Activated T-helper 1 cell treated with Interleukin-2 at 50 U/mL for 16 hours (primary cell): ENCODE data around the gene PALLD.

Source experiments
- DNase-seq: peaks from one replicate; pipeline ENCODE4 v3.0.0-alpha.2; 2020; ENCODE audit warnings: low read depth

PALLD gene

GRCh38 chr4:168852933-168853713, 356.3 kb downstream of the PALLD start:
- DNase-seq: no peak

- DNase-seq: no peak
Measured at GRCh38 chr4:168853770-168854169, 356.9 kb downstream of the PALLD start.

GRCh38 chr4:168854350-168854921, 357.6 kb downstream of the PALLD start:
- DNase-seq: no peak

- DNase-seq: no peak
Measured at GRCh38 chr4:168856312-168856711, 359.5 kb downstream of the PALLD start.

GRCh38 chr4:168857009-168857408, 360.2 kb downstream of the PALLD start:
- DNase-seq: no peak

- DNase-seq: no peak
Measured at GRCh38 chr4:168857546-168858314, 360.9 kb downstream of the PALLD start.

- no peak for DNase-seq
Measured at GRCh38 chr4:168859100-168859499, 362.2 kb downstream of the PALLD start.

GRCh38 chr4:168859888-168860694, 363.2 kb downstream of the PALLD start:
- no peak for DNase-seq

- DNase-seq: no peak
Measured at GRCh38 chr4:168860827-168861226, 364.0 kb downstream of the PALLD start.

- DNase-seq: no peak
Measured at GRCh38 chr4:168863719-168864647, 367.1 kb downstream of the PALLD start.

GRCh38 chr4:168864821-168865541, 368.1 kb downstream of the PALLD start:
- DNase-seq: no peak

- no peak for DNase-seq
Measured at GRCh38 chr4:168865854-168866253, 369.0 kb downstream of the PALLD start.

- DNase-seq: no peak
Measured at GRCh38 chr4:168866635-168867034, 369.8 kb downstream of the PALLD start.

- DNase-seq: no peak
Measured at GRCh38 chr4:168867128-168867527, 370.3 kb downstream of the PALLD start.

- DNase-seq: no peak
Measured at GRCh38 chr4:168868044-168868781, 371.4 kb downstream of the PALLD start.

- DNase-seq: no peak
Measured at GRCh38 chr4:168868802-168869201, 371.9 kb downstream of the PALLD start.

- DNase-seq: no peak
Measured at GRCh38 chr4:168870004-168870403, 373.2 kb downstream of the PALLD start.

GRCh38 chr4:168871632-168872031, 374.8 kb downstream of the PALLD start:
- DNase-seq: no peak

GRCh38 chr4:168874083-168874482, 377.2 kb downstream of the PALLD start:
- no peak for DNase-seq

- DNase-seq: no peak
Measured at GRCh38 chr4:168876106-168876505, 379.3 kb downstream of the PALLD start.
